ENCODE data around the gene FBXO9.

DNA sequence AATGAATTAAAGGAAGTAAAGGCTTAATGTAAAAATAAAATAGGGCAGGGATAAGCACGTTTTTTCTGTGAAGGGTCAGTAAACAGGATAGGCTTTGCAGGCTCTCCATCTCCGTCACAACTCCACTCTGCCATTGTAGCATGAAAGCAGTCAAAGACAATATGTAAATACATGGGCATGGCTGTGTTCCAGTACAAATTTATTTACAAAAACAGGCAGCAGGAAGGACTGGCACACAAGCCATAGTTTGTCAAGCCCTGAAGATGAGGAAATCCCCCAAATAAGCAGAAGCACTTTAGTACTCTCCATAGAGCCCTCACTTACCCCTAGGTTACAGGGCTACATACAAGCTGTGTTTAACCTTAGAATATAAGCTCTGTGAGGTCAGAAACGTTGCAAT, 8.9 kb upstream of the FBXO9 start:
- TF ChIP-seq, protein P1, sequence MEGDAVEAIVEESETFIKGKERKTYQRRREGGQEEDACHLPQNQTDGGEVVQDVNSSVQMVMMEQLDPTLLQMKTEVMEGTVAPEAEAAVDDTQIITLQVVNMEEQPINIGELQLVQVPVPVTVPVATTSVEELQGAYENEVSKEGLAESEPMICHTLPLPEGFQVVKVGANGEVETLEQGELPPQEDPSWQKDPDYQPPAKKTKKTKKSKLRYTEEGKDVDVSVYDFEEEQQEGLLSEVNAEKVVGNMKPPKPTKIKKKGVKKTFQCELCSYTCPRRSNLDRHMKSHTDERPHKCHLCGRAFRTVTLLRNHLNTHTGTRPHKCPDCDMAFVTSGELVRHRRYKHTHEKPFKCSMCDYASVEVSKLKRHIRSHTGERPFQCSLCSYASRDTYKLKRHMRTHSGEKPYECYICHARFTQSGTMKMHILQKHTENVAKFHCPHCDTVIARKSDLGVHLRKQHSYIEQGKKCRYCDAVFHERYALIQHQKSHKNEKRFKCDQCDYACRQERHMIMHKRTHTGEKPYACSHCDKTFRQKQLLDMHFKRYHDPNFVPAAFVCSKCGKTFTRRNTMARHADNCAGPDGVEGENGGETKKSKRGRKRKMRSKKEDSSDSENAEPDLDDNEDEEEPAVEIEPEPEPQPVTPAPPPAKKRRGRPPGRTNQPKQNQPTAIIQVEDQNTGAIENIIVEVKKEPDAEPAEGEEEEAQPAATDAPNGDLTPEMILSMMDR (IDR thresholded peaks at IDR 0.05) = no peak
- no peak for TF ChIP-seq EP300 (IDR thresholded peaks at IDR 0.05)
